C4-2B (cell line): ENCODE measurements around the gene CCDC92.

Experiments
- H3K27ac ChIP-seq: fragments of 450-650 bp; 2 replicates; pipeline ENCODE4 v1.5.1; 2017
- CTCF ChIP-seq: fragments of 450-650 bp; conservative IDR thresholded peaks from 2 replicates; pipeline ENCODE4 v1.5.1; 2017; ENCODE audit warnings: mild to moderate bottlenecking
- ZFX ChIP-seq: fragments of 450-650 bp; IDR thresholded peaks from 2 replicates; pipeline ENCODE4 v1.6.1; 2017

The CCDC92 gene

GRCh38 chr12:123938679-123939480 is 33.8 kb downstream of the CCDC92 start:
- no peak for TF ChIP-seq ZFX
- TF ChIP-seq CTCF, result no peak
- no peak overlapping the region for H3K27ac ChIP-seq

GRCh38 chr12:123937707-123938591 is 34.7 kb downstream of the CCDC92 start:
- no peak for TF ChIP-seq CTCF
- TF ChIP-seq ZFX, result no peak
- no peak overlapping the region for H3K27ac ChIP-seq

- TF ChIP-seq CTCF (no peak), ZFX (no peak)
- no peak overlapping the region for H3K27ac ChIP-seq
Observed at GRCh38 chr12:123936956-123937706, 35.5 kb downstream of the CCDC92 start.

GRCh38 chr12:123936471-123936870 is 36.2 kb downstream of the CCDC92 start:
- no peak overlapping the region for H3K27ac ChIP-seq
- no peak for TF ChIP-seq CTCF
- no peak for TF ChIP-seq ZFX

GRCh38 chr12:123935956-123936355 is 36.7 kb downstream of the CCDC92 start:
- TF ChIP-seq CTCF, result no peak
- TF ChIP-seq ZFX, result no peak
- no peak overlapping the region for H3K27ac ChIP-seq

- H3K27ac ChIP-seq, result no peak overlapping the region
- TF ChIP-seq ZFX, result no peak
- TF ChIP-seq CTCF, result no peak
Observed at GRCh38 chr12:123934829-123935228, 37.8 kb downstream of the CCDC92 start.
